Keratinocyte (primary cell): ENCODE data around the gene MET. TPM values are rescaled to one million over a fixed set of nuclear protein-coding genes. Genes with fewer than 3 reads are reported as not detected.
A peak's percentile ranks its signal among the peaks of the same experiment; 100 is the strongest.

Experiments
- DNase-seq: peaks from one replicate; pipeline ENCODE4 v3.0.0-alpha.2; 2011; ENCODE audit warnings: low read depth, missing footprints, low spot score
- FAIRE-seq: peaks from 2 replicates; lab custom pipeline; 2011; peaks lifted over from hg19 to GRCh38; lab: Jason Lieb, UNC
- H2AFZ ChIP-seq: 2 replicates; pipeline ENCODE4 v1.6.0; 2012; ENCODE audit warnings: low read length, control low read depth, inconsistent platforms; ENCODE audit not compliant: control insufficient read depth
- H3K27ac ChIP-seq: 2 replicates; pipeline ENCODE4 v1.5.1; 2011; ENCODE audit warnings: low read length; ENCODE audit not compliant: control insufficient read depth, insufficient read depth
- H3K27me3 ChIP-seq: 3 replicates; pipeline ENCODE4 v1.6.0; 2011; ENCODE audit warnings: low read length; ENCODE audit not compliant: control insufficient read depth, insufficient read depth; ENCODE audit errors: extremely low read depth
- H3K36me3 ChIP-seq, 2 experiments: 2 replicates in 1 of 2; 3 replicates in 1 of 2; pipeline ENCODE4 v1.5.1; 2011; ENCODE audit warnings: low read length in 2 of 2, mild to moderate bottlenecking in 1 of 2; ENCODE audit not compliant: control insufficient read depth in 2 of 2, insufficient read depth in 2 of 2; ENCODE audit errors: extremely low read depth in 1 of 2
- H3K4me1 ChIP-seq: 3 replicates; pipeline ENCODE4 v1.5.1; 2011; ENCODE audit warnings: low read length; ENCODE audit not compliant: control insufficient read depth, insufficient read depth; ENCODE audit errors: extremely low read depth
- H3K4me2 ChIP-seq: 3 replicates; pipeline ENCODE4 v1.6.0; 2011; ENCODE audit warnings: low read depth, low read length; ENCODE audit not compliant: control insufficient read depth, insufficient read depth; ENCODE audit errors: extremely low read depth
- H3K4me3 ChIP-seq, 3 experiments: fragments of 200-600 bp in 1 of 3; sonication (generic) in 1 of 3; 2 replicates in 2 of 3; 3 replicates in 1 of 3; pipeline ENCODE4 v1.5.1; 2011 to 2016; ENCODE audit warnings: low read length in 3 of 3, mild to moderate bottlenecking in 3 of 3, control low read depth in 2 of 3, inconsistent platforms in 1 of 3, low read depth in 1 of 3, mixed read lengths in 1 of 3, mixed run types in 1 of 3, moderate library complexity in 1 of 3; ENCODE audit not compliant: control insufficient read depth in 2 of 3, insufficient read depth in 2 of 3; ENCODE audit errors: extremely low read depth in 1 of 3
- H3K79me2 ChIP-seq: 2 replicates; pipeline ENCODE4 v1.6.0; 2012; ENCODE audit warnings: low read length; ENCODE audit not compliant: control insufficient read depth, insufficient read depth
- H3K9ac ChIP-seq: 3 replicates; pipeline ENCODE4 v1.6.0; 2011; ENCODE audit warnings: low read length; ENCODE audit not compliant: control insufficient read depth, insufficient read depth; ENCODE audit errors: extremely low read depth
- H3K9me1 ChIP-seq: 3 replicates; pipeline ENCODE4 v1.6.0; 2011; ENCODE audit warnings: low read length; ENCODE audit not compliant: control insufficient read depth, insufficient read depth; ENCODE audit errors: extremely low read depth
- H3K9me3 ChIP-seq: 2 replicates; pipeline ENCODE4 v1.5.1; 2012; ENCODE audit warnings: low read depth, low read length; ENCODE audit not compliant: control insufficient read depth
- H4K20me1 ChIP-seq: 3 replicates; pipeline ENCODE4 v1.6.0; 2011; ENCODE audit warnings: low read length; ENCODE audit not compliant: control insufficient read depth, insufficient read depth; ENCODE audit errors: extremely low read depth
- EZH2 ChIP-seq: IDR thresholded peaks from one replicate; pipeline ENCODE4 v1.6.1; 2012; ENCODE audit warnings: inconsistent platforms, mild to moderate bottlenecking, low read length, moderate library complexity
- dilution Hi-C: fragments of 300-500 bp; cut with MboI; formaldehyde crosslinking; loops from one replicate; pipeline ENCODE4 v1.7.0; 2020; ENCODE audit warnings: low sequenced_read_pairs; ENCODE audit not compliant: extremely low pct_ligation_motif_present
- polyA plus RNA-seq, 5 experiments: library from polyadenylated mRNA; depleted of rRNA in 3 of 5; stranded (reverse) in 3 of 5; stranded (forward) in 1 of 5; unstranded in 1 of 5; fragments of >200 nt; gene quantifications; 1 replicate in 1 of 5; 2 replicates in 3 of 5; 3 replicates in 1 of 5; pipeline versions ENCODE4 v1.2.1 to v1.2.3, GENCODE V29; 2011 to 2012; ENCODE audit warnings: missing spikeins in 2 of 5, low read depth in 1 of 5, low replicate concordance in 1 of 5
- TF ChIP-seq, protein P1 (sequence below), 3 experiments: IDR thresholded peaks in 1 of 3; conservative IDR thresholded peaks in 1 of 3; optimal IDR thresholded peaks in 1 of 3; 2 replicates in 2 of 3; 3 replicates in 1 of 3; pipeline versions ENCODE3 to v1.5.1; 2011; ENCODE audit warnings: low read length in 3 of 3, mild to moderate bottlenecking in 3 of 3, moderate library complexity in 2 of 3, control low read depth in 1 of 3, inconsistent platforms in 1 of 3; ENCODE audit not compliant: insufficient read depth in 2 of 3; ENCODE audit errors: extremely low read depth in 1 of 3

The MET gene
- polyA plus RNA-seq, 1 donor (not counting 4 experiments of a cell fraction or from before 2014, with no cell fraction given) = 117 TPM

DNA sequence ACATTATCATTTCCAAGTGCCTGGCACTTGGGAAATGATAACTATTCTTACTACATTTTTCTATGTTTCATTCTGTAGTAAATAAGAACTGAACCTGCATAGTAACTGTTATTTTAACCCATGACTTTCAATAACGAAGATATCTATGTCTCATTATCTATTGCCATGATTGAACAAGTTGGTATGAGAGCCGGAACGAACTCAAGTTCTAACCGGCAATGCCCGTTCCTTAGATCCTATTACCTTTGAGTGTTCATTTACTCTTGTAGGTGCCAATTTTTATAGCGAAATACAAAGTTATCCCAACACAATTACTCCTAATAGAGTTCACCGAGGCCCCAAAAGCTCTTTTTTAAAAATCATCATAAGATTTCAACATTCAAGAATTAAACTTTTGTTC is 885 bp upstream of the MET start:
- peak overlapping the region; percentile 77 for H3K4me2 ChIP-seq
- H4K20me1 ChIP-seq = no peaks in the 10 kb centered on the region
- peaks cover 39% of the 10 kb centered on the region for H3K79me2 ChIP-seq
- peaks cover 0 to 3% of the 10 kb centered on the region in 2 experiments for H3K36me3 ChIP-seq
- TF ChIP-seq, protein P1, sequence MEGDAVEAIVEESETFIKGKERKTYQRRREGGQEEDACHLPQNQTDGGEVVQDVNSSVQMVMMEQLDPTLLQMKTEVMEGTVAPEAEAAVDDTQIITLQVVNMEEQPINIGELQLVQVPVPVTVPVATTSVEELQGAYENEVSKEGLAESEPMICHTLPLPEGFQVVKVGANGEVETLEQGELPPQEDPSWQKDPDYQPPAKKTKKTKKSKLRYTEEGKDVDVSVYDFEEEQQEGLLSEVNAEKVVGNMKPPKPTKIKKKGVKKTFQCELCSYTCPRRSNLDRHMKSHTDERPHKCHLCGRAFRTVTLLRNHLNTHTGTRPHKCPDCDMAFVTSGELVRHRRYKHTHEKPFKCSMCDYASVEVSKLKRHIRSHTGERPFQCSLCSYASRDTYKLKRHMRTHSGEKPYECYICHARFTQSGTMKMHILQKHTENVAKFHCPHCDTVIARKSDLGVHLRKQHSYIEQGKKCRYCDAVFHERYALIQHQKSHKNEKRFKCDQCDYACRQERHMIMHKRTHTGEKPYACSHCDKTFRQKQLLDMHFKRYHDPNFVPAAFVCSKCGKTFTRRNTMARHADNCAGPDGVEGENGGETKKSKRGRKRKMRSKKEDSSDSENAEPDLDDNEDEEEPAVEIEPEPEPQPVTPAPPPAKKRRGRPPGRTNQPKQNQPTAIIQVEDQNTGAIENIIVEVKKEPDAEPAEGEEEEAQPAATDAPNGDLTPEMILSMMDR (optimal IDR thresholded peaks at IDR 0.05 in 1 of 3, IDR thresholded peaks at IDR 0.05 in 1 of 3, conservative IDR thresholded peaks at IDR 0.05 in 1 of 3; ENCODE audit: extremely low read depth in 1 of 3, insufficient read depth in 2 of 3, low read length in 3 of 3) = no peak
- no peak for TF ChIP-seq EZH2
- H2AFZ ChIP-seq = no peak overlapping the region
- peak; percentile 66 for FAIRE-seq
- dilution Hi-C loops = no loop called here
- H3K9me1 ChIP-seq = no peaks in the 10 kb centered on the region
- peak overlapping the region; percentile 99 for H3K27ac ChIP-seq
- H3K9me3 ChIP-seq = no peaks in the 10 kb centered on the region
- peaks cover 22% of the 10 kb centered on the region for H3K4me1 ChIP-seq
- peak overlapping the region; percentile 100 for H3K9ac ChIP-seq
- H3K27me3 ChIP-seq = no peaks in the 10 kb centered on the region
- peak overlapping the region; percentile 55 to 97 (median 82) for H3K4me3 ChIP-seq
- no peak for DNase-seq

DNA sequence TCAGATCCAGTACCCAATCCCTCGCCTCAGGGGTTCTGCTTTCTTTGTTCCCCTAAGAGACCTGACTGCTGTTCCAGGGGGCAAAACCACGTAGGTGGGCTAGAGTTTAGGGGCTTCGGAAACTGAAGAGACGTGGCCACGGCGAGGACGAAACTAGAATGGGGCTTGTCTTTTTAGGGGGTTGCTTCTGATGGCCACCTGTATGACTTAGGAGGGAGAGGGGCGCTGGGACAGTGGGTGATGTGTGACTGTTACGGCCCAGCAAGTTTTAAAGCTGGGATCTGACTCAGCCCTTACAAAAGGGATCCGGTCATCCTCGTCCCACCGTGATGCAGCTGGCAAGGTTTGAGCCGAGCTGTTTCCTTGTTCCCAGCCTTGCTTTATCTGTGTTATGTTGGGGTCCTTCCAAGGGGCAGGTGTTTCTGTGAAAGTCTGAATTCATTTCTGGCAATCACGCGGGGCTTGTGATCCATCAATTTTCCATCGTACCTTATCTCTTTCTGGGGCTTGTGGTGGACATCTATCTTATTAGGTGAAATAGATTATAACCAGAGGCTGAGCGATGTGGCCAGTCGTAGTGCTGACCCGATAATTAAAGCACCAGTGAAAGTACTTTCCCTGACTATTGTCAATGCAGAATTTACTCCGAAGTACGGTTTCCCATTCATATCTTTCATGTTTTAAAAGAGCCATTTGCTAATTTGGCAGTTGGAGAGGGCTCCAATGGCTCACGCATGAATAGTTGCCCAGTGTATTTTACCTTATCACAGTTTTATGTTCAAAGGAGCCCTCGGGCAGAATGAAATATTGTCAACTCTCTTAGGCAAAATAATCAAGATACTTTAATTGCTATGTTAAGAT is 830 bp downstream of the MET start:
- H3K9ac ChIP-seq = peak overlapping the region; percentile 100
- no peaks in the 10 kb centered on the region for H3K27me3 ChIP-seq
- peaks cover 3 to 7% of the 10 kb centered on the region in 2 experiments for H3K36me3 ChIP-seq
- peak overlapping the region; percentile 94 to 97 (median 96) for H3K4me3 ChIP-seq
- FAIRE-seq (no peak), DNase-seq (no peak)
- peaks cover 56% of the 10 kb centered on the region for H3K79me2 ChIP-seq
- peak overlapping the region; percentile 81 for H3K4me2 ChIP-seq
- no peak for TF ChIP-seq EZH2
- TF ChIP-seq, protein P1 (optimal IDR thresholded peaks at IDR 0.05 in 1 of 3, IDR thresholded peaks at IDR 0.05 in 1 of 3, conservative IDR thresholded peaks at IDR 0.05 in 1 of 3; ENCODE audit: extremely low read depth in 1 of 3, insufficient read depth in 2 of 3, low read length in 3 of 3) = no peak
- H3K9me3 ChIP-seq = no peaks in the 10 kb centered on the region
- H3K27ac ChIP-seq = peak overlapping the region; percentile 99
- H3K9me1 ChIP-seq = no peaks in the 10 kb centered on the region
- dilution Hi-C loops = no loop called here
- no peaks in the 10 kb centered on the region for H4K20me1 ChIP-seq
- no peak overlapping the region for H2AFZ ChIP-seq
- peaks cover 39% of the 10 kb centered on the region for H3K4me1 ChIP-seq
